ENCODE measurements around the gene ZNF821.
A peak's percentile ranks its signal among the peaks of the same experiment; 100 is the strongest.
"Not testable (repeated sequence)": the region's sequence is repeated elsewhere in the genome, so short reads cannot be mapped to it uniquely, and the experiment has no call there.

The ZNF821 gene

GRCh38 chr16:71883849-71884638 is at the start of gene ZNF821:
ZNF821 (minus strand) TSS chr16:71884182; CDS start chr16:71879946, 4,236 bp downstream.
- peak; percentile 64 for DNase-seq

DNA sequence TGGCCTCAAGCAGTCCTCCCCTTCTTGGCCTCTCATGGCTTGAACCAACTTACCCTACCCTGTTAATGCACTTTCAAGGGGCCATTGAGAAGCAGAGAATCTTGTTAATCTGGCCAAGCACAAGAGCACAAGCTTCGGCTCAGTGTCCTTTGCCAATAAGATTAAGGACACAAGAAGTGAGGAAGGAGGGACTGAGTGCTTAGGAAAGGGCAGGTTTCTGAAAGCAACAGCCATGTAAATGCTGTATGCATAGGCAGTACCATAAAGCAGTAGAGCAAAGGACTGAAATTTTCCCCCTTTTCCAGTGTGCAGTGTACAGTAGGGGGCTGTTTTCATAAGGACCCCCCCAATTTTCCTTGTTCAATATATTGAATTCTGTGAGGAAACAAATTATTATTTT is 49.0 kb upstream of the ZNF821 start:
- DNase-seq = no peak

DNA sequence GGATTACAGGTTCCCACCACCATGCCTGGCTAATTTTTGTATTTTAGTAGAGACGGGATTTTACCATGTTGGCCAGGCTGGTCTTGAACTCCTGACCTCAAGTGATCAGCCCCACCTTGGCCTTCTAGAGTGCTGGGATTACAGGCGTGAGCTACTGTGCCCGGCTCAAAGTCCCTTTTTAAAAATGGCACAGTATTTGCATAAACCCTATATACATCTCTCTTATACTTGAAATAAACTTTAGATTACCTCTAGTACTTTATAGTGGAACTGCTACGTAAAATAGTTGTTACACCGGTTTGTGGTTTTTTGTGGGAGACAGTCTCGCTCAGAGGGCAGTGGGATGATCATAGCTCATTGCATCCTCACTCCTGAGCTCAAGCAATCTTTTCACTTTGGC is 47.6 kb upstream of the ZNF821 start:
- no peak for DNase-seq

GRCh38 chr16:71931001-71931400 is 47.0 kb upstream of the ZNF821 start:
- DNase-seq = no peak

- no peak for DNase-seq
Measured at GRCh38 chr16:71930013-71930563, 46.1 kb upstream of the ZNF821 start.

DNA sequence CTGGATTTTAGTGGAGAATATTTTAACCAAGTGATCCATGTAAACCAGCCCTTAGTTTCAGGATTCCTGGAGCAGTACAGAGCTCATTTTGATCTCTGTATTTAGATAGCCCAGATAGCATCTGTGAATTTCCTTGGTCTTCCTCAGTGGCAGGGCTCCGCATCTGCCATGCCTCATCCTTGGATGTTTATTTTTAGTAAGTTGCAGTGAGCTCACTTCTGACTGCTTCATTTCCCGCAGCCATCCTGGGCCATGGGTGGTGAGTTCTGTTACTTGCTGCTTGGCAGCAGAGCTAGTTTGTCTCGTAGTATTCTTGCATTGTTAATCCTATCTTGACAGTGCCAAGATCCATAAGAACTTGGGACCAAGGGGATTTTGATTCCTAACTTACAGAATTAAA is 45.1 kb upstream of the ZNF821 start:
- no peak for DNase-seq

DNA sequence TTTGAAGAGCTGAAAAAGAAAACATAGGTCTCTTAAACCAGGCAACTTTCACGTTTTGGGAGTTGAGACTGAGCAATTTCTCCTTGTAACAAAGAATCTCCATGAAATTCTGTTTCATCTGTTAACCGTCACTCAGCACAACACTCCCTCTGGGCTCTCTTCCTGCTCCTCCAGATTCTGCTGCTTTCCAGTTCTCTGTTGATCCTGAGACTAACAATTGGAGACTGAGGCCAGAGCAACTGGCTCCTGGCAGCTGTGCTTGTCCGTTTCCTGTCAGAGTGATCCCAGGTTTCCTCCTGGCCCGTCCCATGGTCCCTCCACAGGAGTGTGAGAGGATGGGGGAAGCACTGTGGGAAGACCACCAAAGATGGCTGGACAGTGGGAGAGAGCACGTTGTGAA is 43.8 kb upstream of the ZNF821 start:
- no peak for DNase-seq

GRCh38 chr16:71927383-71927782 is 43.4 kb upstream of the ZNF821 start:
- DNase-seq = no peak

GRCh38 chr16:71924710-71925109 is 40.7 kb upstream of the ZNF821 start:
- DNase-seq = no peak

- no peak for DNase-seq
Measured at GRCh38 chr16:71923941-71924690, 40.1 kb upstream of the ZNF821 start.

DNA sequence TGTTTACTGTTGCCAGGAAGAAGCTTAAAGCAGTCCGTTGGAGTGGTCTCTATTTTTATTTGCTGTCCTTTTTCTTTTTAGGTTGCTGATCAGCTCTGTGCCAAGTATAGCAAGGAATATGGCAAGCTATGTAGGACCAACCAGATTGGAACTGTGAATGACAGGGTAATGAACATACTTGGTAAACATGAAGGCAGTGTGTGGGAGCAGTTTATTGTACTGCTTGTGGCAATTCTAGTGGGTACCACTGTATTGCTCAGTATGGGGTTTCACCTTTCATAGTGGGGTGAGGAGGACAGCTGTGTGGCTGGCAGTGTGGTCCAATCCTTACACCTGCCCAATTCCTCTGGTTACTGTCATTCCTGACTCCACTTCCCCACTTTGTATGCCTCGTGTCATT is 36.7 kb upstream of the ZNF821 start:
- no peak for DNase-seq

DNA sequence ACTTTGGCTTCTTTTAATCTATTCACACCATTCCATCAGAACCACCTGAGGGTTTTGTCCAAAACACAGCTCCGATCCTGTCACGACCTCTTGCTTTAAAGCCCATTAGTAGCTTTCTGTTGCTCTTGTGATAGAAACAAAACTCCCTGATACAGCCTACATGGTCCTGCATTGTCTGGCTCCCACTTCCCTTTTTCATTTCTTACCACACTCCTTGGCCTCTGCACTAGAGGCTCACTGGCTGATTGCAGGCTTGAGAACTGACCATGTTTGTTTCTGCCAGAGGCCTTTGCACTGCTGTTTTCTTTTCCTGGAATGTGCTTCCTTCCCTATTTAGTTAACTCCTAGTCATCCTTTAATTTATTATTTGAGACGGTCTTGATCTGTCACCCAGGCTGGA is 35.1 kb upstream of the ZNF821 start:
- DNase-seq = peak; percentile 87

- no peak for DNase-seq
Measured at GRCh38 chr16:71917900-71918299, 33.9 kb upstream of the ZNF821 start.

- DNase-seq = no peak
Measured at GRCh38 chr16:71916397-71916920, 32.5 kb upstream of the ZNF821 start.

DNA sequence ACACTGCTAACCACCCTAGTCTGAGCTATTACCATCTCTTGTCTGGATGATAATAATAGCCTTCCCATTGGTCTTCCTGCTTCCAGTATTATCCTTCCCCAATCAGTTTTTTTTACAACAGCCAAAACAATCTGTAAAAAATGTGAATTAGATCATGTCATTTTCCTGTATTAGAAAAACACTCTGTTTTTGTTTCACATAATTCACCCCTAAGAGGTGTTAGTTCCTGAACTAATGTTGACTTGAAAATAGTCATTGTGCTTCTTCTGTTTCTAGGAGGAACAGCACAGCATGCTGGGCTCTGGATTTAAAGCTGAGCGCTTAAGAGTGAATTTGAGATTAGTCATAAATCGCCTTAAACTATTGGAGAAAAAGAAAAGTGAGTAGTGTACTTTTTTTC is 31.4 kb upstream of the ZNF821 start:
- DNase-seq = no peak

DNA sequence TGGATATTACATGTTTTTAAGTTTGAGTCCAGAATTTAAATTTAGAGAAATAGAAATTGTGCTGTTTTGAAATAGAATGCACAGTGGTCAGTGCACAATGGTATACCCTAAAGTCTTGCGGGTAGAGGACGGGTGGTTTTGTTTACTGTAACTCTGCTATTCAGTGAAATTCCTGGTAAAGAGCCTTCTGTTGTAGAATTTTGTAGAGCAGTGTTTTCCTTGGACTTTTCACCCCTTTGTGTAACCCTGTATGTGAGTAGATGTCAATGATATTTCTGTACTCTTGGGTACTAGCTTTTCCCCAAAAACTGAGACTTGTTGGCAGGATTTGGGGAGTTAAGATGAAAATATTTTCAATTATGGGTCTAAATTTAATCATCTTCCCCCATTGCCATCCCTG is 30.8 kb upstream of the ZNF821 start:
- no peak for DNase-seq

- peak; percentile 83 for DNase-seq
Measured at GRCh38 chr16:71912534-71913275, 28.7 kb upstream of the ZNF821 start.

DNA sequence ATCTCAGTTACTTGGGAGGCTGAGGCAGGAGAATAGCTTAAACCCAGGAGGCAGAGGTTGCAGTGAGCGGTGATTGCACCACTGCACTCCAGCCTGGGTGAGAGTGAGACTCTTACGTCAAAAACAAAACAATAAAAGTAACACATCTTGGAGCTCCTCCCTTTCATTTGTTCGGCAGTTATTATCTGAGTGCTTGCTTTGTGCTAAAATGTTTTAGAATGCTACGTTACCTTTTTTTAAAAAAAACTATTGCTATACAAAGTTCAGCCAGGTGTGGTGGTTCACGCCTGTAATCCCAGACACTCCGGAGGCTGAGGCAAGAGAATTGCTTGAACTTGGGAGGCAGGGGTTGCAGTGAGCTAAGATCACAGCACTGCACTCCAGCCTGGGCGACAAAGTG is 27.1 kb upstream of the ZNF821 start:
- DNase-seq = no peak

- not testable (repeated sequence) for DNase-seq
Measured at GRCh38 chr16:71905765-71906164, 21.8 kb upstream of the ZNF821 start.

- DNase-seq = no peak
Measured at GRCh38 chr16:71904239-71904638, 20.3 kb upstream of the ZNF821 start.

DNA sequence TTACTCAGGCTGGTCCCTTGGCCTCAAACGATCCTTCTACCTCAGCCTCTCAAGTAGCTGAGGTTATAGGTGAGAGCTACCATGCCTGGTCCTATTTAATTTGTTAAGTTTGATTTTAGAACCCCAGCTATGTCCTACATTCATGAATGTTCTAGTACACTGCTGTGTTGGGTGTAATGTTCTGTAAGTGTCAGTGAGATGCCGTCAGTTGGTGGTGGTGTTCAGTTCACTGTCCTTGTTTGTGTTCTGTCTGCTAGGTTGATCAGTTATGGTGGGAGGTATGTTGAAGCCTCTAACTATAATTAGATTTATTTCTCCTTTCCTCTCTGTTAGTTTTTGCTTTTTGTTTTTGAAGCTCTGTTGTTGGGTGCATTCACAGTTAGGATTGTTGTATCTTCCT is 19.6 kb upstream of the ZNF821 start:
- DNase-seq = no peak

- no peak for DNase-seq
Measured at GRCh38 chr16:71902656-71903365, 18.8 kb upstream of the ZNF821 start.
